GM19395 (cell line): ENCODE results near the gene MICAL2.

ENCODE experiments used
- ATAC-seq: cut with Tn5 transposase; IDR thresholded peaks from one replicate; pipeline ENCODE4 v1.9.1; 2021; ENCODE audit warnings: mild to moderate bottlenecking, moderate library complexity; ENCODE audit not compliant: unreplicated experiment

The MICAL2 gene

GRCh38 chr11:12116425-12117032 lies 6.1 kb downstream of the MICAL2 start:
- ATAC-seq, result no peak

- no peak for ATAC-seq
These were observed 6.8 kb downstream of the MICAL2 start for GRCh38 chr11:12117200-12117599.

- ATAC-seq, result no peak
These were observed 7.2 kb downstream of the MICAL2 start for GRCh38 chr11:12117611-12118010.

- no peak for ATAC-seq
These were observed 8.6 kb downstream of the MICAL2 start for GRCh38 chr11:12118949-12119348.

GRCh38 chr11:12119502-12119901 lies 9.1 kb downstream of the MICAL2 start:
- no peak for ATAC-seq

- ATAC-seq, result no peak
These were observed 9.9 kb downstream of the MICAL2 start for GRCh38 chr11:12120031-12121008.

GRCh38 chr11:12121011-12121410 lies 10.6 kb downstream of the MICAL2 start:
- ATAC-seq, result no peak

GRCh38 chr11:12121517-12121916 lies 11.1 kb downstream of the MICAL2 start:
- no peak for ATAC-seq

GRCh38 chr11:12122083-12122482 lies 11.7 kb downstream of the MICAL2 start:
- ATAC-seq, result no peak

- no peak for ATAC-seq
These were observed 12.9 kb downstream of the MICAL2 start for GRCh38 chr11:12123273-12123672.

- no peak for ATAC-seq
These were observed 13.4 kb downstream of the MICAL2 start for GRCh38 chr11:12123799-12124198.

GRCh38 chr11:12124306-12124705 lies 13.9 kb downstream of the MICAL2 start:
- ATAC-seq, result no peak

GRCh38 chr11:12125609-12126149 lies 15.3 kb downstream of the MICAL2 start:
- ATAC-seq, result no peak

- no peak for ATAC-seq
These were observed 16.1 kb downstream of the MICAL2 start for GRCh38 chr11:12126344-12127019.

- no peak for ATAC-seq
These were observed 17.0 kb downstream of the MICAL2 start for GRCh38 chr11:12127206-12127898.

- ATAC-seq, result no peak
These were observed 17.9 kb downstream of the MICAL2 start for GRCh38 chr11:12128301-12128751.

- ATAC-seq, result no peak
These were observed 18.8 kb downstream of the MICAL2 start for GRCh38 chr11:12129227-12129626.

- ATAC-seq, result no peak
These were observed 20.0 kb downstream of the MICAL2 start for GRCh38 chr11:12130180-12130980.

- no peak for ATAC-seq
These were observed 21.8 kb downstream of the MICAL2 start for GRCh38 chr11:12131943-12132789.
